Activated gamma-delta T cell (primary cell): Measurements from ENCODE around the gene PPP1R18.

Experiments used
- DNase-seq: peaks from one replicate; lab custom pipeline; 2025; lab: John Stamatoyannopoulos, UW

The PPP1R18 gene

GRCh38 chr6:30689022-30689865 is 2.8 kb upstream of the PPP1R18 start:
- no peak for DNase-seq

GRCh38 chr6:30688569-30688968 is 2.1 kb upstream of the PPP1R18 start:
- no peak for DNase-seq

- no peak for DNase-seq
Observed at GRCh38 chr6:30687659-30688431, 1.4 kb upstream of the PPP1R18 start.

- peak; percentile 63 for DNase-seq
Observed at GRCh38 chr6:30686908-30687658, 638 bp upstream of the PPP1R18 start.

GRCh38 chr6:30685157-30686008 is 1.1 kb downstream of the PPP1R18 start:
- no peak for DNase-seq

- no peak for DNase-seq
Observed at GRCh38 chr6:30684386-30685156, 1.9 kb downstream of the PPP1R18 start.

GRCh38 chr6:30683980-30684338 is 2.5 kb downstream of the PPP1R18 start:
- DNase-seq = no peak

- no peak for DNase-seq
Observed at GRCh38 chr6:30683183-30683979, 3.1 kb downstream of the PPP1R18 start.

- peak; percentile 84 for DNase-seq
Observed at GRCh38 chr6:30682143-30683117, 4.0 kb downstream of the PPP1R18 start.

GRCh38 chr6:30681766-30682142 is 4.7 kb downstream of the PPP1R18 start:
- DNase-seq = no peak

- DNase-seq = no peak
Observed at GRCh38 chr6:30679765-30680535, 6.5 kb downstream of the PPP1R18 start.

- peak; percentile 85 for DNase-seq
Observed at GRCh38 chr6:30678964-30679726, 7.3 kb downstream of the PPP1R18 start.

GRCh38 chr6:30676660-30677285 is 9.7 kb downstream of the PPP1R18 start:
- no peak for DNase-seq

GRCh38 chr6:30672445-30673253 is 13.8 kb downstream of the PPP1R18 start, which contains the start of gene DHX16:
Gene DHX16 (minus strand): TSS chr6:30673006. CDS start chr6:30672841, 165 bp downstream.
- peak; percentile 38 for DNase-seq

- no peak for DNase-seq
Observed at GRCh38 chr6:30670760-30671527, 15.5 kb downstream of the PPP1R18 start.
